ENCODE results near the gene TAGLN. TPM values are rescaled to one million over a fixed set of nuclear protein-coding genes. Genes with fewer than 3 reads are reported as not detected.
A peak's percentile ranks its signal among the peaks of the same experiment; 100 is the strongest.

The TAGLN gene
- total and polyA plus RNA-seq, 2 of the 8 experiments (the other 6 are each of a cell fraction or from before 2014, with no cell fraction given): 140 to 300 TPM

- Histone ChIP-seq H4K5ac (ENCODE audit: insufficient read length, low read depth, low read length) (no peak overlapping the region), H3K23ac (ENCODE audit: insufficient read length) (no peak overlapping the region), H3K27me3 (replicated peaks in 1 of 4; ENCODE audit: control insufficient read depth in 3 of 4, extremely low read depth in 1 of 4, insufficient read depth in 3 of 4, low read length in 3 of 4) (no peaks in the 10 kb centered on the region; a peak in 1 of 7 replicates), H3K79me1 (ENCODE audit: low read depth, low read length) (no peaks in the 10 kb centered on the region; the same call in 1 of the 2 replicates), H4K91ac (replicated peaks; ENCODE audit: insufficient read length, low read length) (peak overlapping the region; percentile 25), H2BK5ac (ENCODE audit: low read depth, low read length) (peak overlapping the region; percentile 35; the same call in 1 of the 2 replicates), H3K36me3 (ENCODE audit: control insufficient read depth in 2 of 4, insufficient read depth in 4 of 4, low read length in 3 of 4) (peaks cover 2 to 8% (median 5%) of the 10 kb centered on the region in 4 experiments; a peak in 3 of 8 replicates), H2AFZ (ENCODE audit: low read length) (no peak overlapping the region), H3K4me2 (ENCODE audit: insufficient read depth in 1 of 2, low read depth in 2 of 2, low read length in 2 of 2) (peak overlapping the region; percentile 67 to 81), H3K79me2 (ENCODE audit: control insufficient read depth in 1 of 2, insufficient read depth in 2 of 2, low read length in 2 of 2) (peaks cover 0 to 14% of the 10 kb centered on the region in 2 experiments; a peak in 1 of 4 replicates), H3K27ac (ENCODE audit: low read depth, low read length) (no peak overlapping the region), H3K4me1 (replicated peaks in 1 of 4; ENCODE audit: control insufficient read depth in 3 of 4, insufficient read depth in 4 of 4, low read length in 3 of 4) (peaks cover 7 to 32% (median 28%) of the 10 kb centered on the region in 4 experiments), H3K4me3 (ENCODE audit: extremely low read depth in 1 of 4, insufficient read depth in 2 of 4, low read depth in 3 of 4, low read length in 4 of 4) (peak overlapping the region in 2 of 4 experiments; percentile 37 to 58; a peak in 5 of 8 replicates), H2BK20ac (ENCODE audit: low read length) (no peak overlapping the region), H4K20me1 (replicated peaks in 1 of 2; ENCODE audit: control insufficient read depth in 1 of 2, insufficient read depth in 2 of 2, low read length in 2 of 2) (peaks cover 2% of the 10 kb centered on the region in 2 experiments), H4K8ac (ENCODE audit: extremely low read depth, insufficient read depth, low read length) (peak overlapping the region; percentile 38), H3K14ac (ENCODE audit: insufficient read length) (no peak overlapping the region), H3K18ac (ENCODE audit: extremely low read depth, low read length) (no peak overlapping the region), H3K9me3 (ENCODE audit: insufficient read depth in 2 of 2, low read depth in 1 of 2, low read length in 1 of 2) (no peaks in the 10 kb centered on the region), H3K9ac (replicated peaks in 1 of 4; ENCODE audit: extremely low read depth in 1 of 4, low read depth in 3 of 4, low read length in 3 of 4) (peak overlapping the region in 1 of 4 experiments; percentile 34; a peak in 3 of 7 replicates), H3K4ac (replicated peaks; ENCODE audit: insufficient read length, low read depth, low read length) (no peak overlapping the region), H2BK15ac (ENCODE audit: low read length) (no peak overlapping the region), H3K56ac (replicated peaks; ENCODE audit: insufficient read length, low read depth, low read length) (no peak overlapping the region), H2BK12ac (ENCODE audit: low read depth, low read length) (no peak overlapping the region), H2BK120ac (replicated peaks; ENCODE audit: low read depth, low read length) (no peak overlapping the region), H3K23me2 (ENCODE audit: low read depth, low read length) (peaks cover 6% of the 10 kb centered on the region; the same call in 1 of the 2 replicates), H2AK5ac (ENCODE audit: low read depth, low read length) (peak overlapping the region; percentile 59; the same call in 1 of the 2 replicates)
- 84% methylated on average over 12 of the region's 12 CpGs; no CpG with 5 or more reads in 1 of the 2 experiments for WGBS, 2 experiments (ENCODE audit: extremely low coverage in 1 of 2, insufficient coverage in 1 of 2, insufficient read length in 1 of 2, insufficient replicate concordance in 2 of 2, low coverage in 1 of 2, low lambda C conversion rate in 2 of 2, missing lambda C conversion rate in 1 of 2)
- FAIRE-seq (no peak), DNase-seq (ENCODE audit: low read depth in 1 of 2, low spot score in 2 of 2) (no peak)
- POLR2A ChIA-PET (ENCODE audit: partially characterized antibody): interaction anchor here (1.0 to 10.3 kb wide), 7 partner anchors 11 to 28 kb away, joined by 3 to 153 read pairs (median 5); partner anchors contain the start of gene SIDT2
- TF ChIP-seq EZH2 (IDR thresholded peaks at IDR 0.05; ENCODE audit: low read depth, low read length, severe bottlenecking) (no peak), BACH1 (IDR thresholded peaks at IDR 0.05; ENCODE audit: low read length) (no peak), EP300 (IDR thresholded peaks at IDR 0.05; ENCODE audit: borderline replicate concordance in 1 of 2, low read depth in 2 of 2, low read length in 2 of 2) (no peak), CTCF (IDR thresholded peaks at IDR 0.05; ENCODE audit: control extremely low read depth in 1 of 3, insufficient read depth in 1 of 3, low read depth in 1 of 3, low read length in 3 of 3) (no peak), POLR2A (IDR thresholded peaks at IDR 0.05; ENCODE audit: control extremely low read depth in 1 of 2, low read depth in 2 of 2, low read length in 2 of 2) (peak; percentile 57 to 69), SUZ12 (IDR thresholded peaks at IDR 0.05; ENCODE audit: low read length) (no peak), POLR2AphosphoS5 (IDR thresholded peaks at IDR 0.05; ENCODE audit: low read depth, low read length) (peak; percentile 14), CREB1 (IDR thresholded peaks at IDR 0.05) (no peak)
- CTCF ChIA-PET (ENCODE audit: partially characterized antibody): interaction anchor here (0.6 to 18.7 kb wide), 3 partner anchors 19 to 346 kb away, joined by 3 to 449 read pairs (median 249); partner anchors contain the start of genes PCSK7, RNF214 and SIDT2
These were observed 1.9 kb downstream of the TAGLN start for GRCh38 chr11:117200813-117201657.
